Measurements from ENCODE around the gene ANKS1A.
"Not testable (repeated sequence)": the region's sequence is repeated elsewhere in the genome, so short reads cannot be mapped to it uniquely, and the experiment has no call there.

ANKS1A gene

GRCh38 chr6:35093118-35093445 lies 204.0 kb downstream of the ANKS1A start:
- no peak for DNase-seq (ENCODE audit: low read depth in 2 of 3, low spot score in 1 of 3)

DNA sequence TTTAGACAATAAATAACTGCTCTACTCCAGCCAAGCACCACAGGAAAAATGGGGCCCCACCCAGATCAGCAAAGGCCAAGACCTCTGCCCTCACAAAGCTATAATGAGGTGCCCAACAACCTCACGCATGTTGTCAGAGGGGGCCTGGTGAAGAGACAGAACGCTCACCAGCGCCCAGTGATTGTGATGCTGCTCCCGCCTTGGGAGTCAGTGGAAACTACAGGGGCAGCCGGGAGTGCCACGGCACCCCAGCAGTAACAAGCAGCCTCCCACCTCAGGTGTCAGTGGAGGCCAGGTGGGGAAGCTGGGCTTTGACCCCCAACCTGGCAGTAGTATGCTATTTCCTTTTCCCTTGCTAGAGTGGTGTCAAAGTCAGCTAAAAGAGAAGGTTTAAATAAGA lies 204.7 kb downstream of the ANKS1A start:
- DNase-seq (ENCODE audit: low read depth in 2 of 3, low spot score in 1 of 3): no peak

GRCh38 chr6:35094183-35094582 lies 205.1 kb downstream of the ANKS1A start:
- DNase-seq (ENCODE audit: low read depth in 2 of 3, low spot score in 1 of 3): no peak

DNA sequence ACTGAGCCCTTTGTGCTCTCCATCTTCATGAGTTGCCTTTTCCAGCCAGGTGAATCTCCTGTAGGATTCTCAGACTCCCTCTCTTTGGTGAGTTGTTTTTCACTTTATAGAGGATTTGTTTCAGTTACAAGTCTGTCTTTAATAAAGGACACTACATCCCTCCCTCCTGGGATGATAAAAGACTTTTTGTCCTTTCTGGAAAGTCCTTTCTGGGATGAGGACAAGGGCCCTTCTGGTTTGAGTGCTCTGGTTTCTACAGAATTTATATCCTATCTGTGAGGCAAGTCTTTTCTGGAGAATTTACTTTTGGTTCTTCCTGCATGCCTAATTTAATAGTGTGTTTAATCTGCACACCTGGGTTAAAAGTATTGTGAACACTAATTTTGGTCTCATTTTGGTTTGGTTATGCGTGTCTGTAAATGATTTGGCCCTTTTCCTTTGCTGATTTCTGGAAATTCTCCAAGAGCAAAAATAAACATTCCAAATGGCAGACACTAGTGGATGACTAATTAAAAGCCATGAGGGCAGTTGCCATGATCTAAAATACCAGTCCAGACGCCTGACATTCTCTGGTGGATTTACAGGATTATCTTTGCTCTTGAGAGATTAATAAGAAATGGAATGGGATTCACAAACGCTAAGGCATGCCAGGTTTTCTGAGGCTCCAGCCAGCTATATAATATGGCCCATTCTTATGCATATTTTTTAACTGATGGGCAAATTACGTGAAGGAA lies 207.2 kb downstream of the ANKS1A start:
- DNase-seq (ENCODE audit: low read depth in 2 of 3, low spot score in 1 of 3): no peak

GRCh38 chr6:35099116-35099515 lies 210.1 kb downstream of the ANKS1A start:
- no peak for DNase-seq (ENCODE audit: low read depth in 2 of 3, low spot score in 1 of 3)

DNA sequence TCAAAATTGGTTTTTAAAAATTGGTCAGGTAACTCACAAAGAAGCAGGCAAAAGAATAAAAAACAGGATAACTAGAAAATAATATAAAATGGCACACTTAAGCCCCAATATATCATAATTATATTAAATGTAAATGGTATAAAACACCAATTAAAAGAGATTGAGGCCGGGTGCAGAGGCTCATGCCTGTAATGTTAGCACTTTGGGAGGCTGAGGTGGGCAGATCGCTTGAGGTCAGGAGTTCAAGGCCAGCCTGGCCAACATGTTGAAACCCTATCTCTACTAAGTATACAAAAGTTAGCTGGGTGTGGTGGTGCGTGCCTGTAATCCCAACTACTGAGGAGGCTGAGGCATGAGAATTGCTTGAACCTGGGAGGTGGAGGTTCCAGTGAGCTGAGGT lies 216.0 kb downstream of the ANKS1A start:
- DNase-seq (ENCODE audit: low read depth in 2 of 3, low spot score in 1 of 3): no peak

DNA sequence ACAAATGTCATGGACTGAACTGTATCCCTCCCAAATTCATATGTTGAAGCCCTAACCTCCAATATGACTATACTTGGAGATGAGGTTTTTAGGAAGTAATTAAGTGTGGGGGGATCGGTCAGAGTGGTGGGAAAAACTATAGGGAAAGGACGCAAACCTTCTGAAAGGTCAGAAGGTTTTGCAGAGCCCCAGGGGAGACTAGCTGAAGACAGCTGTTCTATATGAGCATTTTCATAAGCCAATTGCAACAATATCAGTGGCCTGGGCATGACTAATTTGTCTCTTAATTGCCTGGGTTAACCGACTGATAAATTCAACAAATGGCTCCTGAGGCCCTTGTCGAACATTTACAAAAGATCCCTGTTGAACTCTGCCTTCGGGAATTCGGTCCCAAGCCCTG lies 217.0 kb downstream of the ANKS1A start:
- DNase-seq (ENCODE audit: low read depth in 2 of 3, low spot score in 1 of 3): not testable (repeated sequence)

- DNase-seq (ENCODE audit: low read depth in 2 of 3, low spot score in 1 of 3): not testable (repeated sequence)
Measured at GRCh38 chr6:35107208-35107607, 218.2 kb downstream of the ANKS1A start.

DNA sequence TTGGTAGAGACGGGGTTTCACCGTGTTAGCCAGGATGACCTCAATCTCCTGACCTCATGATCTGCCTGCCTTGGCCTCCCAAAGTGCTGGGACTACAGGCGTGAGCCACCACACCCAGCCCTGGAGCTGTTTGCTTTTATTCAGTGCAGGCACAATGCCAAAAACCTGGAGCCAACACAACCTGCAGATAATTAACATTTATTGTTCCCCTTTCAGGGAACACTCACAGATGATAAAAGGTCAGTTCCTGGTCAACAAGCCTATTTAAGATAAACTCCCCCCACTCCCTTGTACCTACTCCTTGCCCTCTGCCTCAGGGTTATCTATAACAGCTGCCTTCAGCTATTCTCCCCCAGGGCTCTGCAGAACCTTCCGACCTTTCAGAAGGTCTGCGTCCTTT lies 218.7 kb downstream of the ANKS1A start:
- not testable (repeated sequence) for DNase-seq (ENCODE audit: low read depth in 2 of 3, low spot score in 1 of 3)

- DNase-seq (ENCODE audit: low read depth in 2 of 3, low spot score in 1 of 3): no peak
Measured at GRCh38 chr6:35108309-35108885, 219.3 kb downstream of the ANKS1A start.

- no peak for DNase-seq (ENCODE audit: low read depth in 2 of 3, low spot score in 1 of 3)
Measured at GRCh38 chr6:35120746-35121145, 231.7 kb downstream of the ANKS1A start.

DNA sequence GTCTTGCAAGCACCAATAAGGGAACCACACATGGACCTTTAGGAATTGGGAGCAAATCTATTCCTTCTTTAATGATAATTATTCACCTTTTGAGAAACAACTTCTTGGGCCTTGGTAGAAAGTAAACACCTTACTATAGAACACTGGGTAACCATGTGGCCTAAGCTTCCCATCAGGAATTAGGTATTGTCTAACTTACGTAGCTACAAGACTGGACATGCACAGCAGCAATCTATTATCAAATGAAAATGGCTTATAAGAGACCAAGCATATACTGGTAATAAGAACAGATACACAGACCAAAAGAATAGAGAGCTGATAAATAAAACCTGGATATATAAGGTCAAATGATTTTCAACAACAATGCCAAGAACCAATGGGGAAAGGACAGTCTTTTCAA lies 235.3 kb downstream of the ANKS1A start:
- no peak for DNase-seq (ENCODE audit: low read depth in 2 of 3, low spot score in 1 of 3)

DNA sequence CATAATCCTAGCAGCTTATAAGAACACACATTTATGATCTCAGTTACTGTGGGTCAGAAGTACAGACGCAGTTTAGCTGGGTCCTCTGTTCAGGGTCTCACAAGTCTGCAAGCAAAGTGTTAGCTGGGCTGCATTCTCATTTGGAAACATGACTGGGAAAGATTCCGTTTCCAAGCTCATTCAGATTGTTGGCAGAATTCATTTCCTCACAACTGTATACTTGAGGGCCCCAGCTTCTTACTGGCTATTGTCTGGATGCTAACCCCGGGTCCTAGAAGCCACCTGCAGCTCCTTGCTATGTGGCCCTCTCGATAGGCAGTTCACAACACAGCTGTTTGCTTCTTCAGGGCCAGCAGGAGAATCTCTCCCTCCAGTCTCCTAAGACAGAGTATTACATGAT lies 239.0 kb downstream of the ANKS1A start:
- no peak for DNase-seq (ENCODE audit: low read depth in 2 of 3, low spot score in 1 of 3)

GRCh38 chr6:35128496-35128895 lies 239.4 kb downstream of the ANKS1A start:
- DNase-seq (ENCODE audit: low read depth in 2 of 3, low spot score in 1 of 3): no peak

- no peak for DNase-seq (ENCODE audit: low read depth in 2 of 3, low spot score in 1 of 3)
Measured at GRCh38 chr6:35136185-35136584, 247.1 kb downstream of the ANKS1A start.

GRCh38 chr6:35138191-35138590 lies 249.1 kb downstream of the ANKS1A start:
- DNase-seq (ENCODE audit: low read depth in 2 of 3, low spot score in 1 of 3): not testable (repeated sequence)

GRCh38 chr6:35139470-35139869 lies 250.4 kb downstream of the ANKS1A start:
- no peak for DNase-seq (ENCODE audit: low read depth in 2 of 3, low spot score in 1 of 3)

DNA sequence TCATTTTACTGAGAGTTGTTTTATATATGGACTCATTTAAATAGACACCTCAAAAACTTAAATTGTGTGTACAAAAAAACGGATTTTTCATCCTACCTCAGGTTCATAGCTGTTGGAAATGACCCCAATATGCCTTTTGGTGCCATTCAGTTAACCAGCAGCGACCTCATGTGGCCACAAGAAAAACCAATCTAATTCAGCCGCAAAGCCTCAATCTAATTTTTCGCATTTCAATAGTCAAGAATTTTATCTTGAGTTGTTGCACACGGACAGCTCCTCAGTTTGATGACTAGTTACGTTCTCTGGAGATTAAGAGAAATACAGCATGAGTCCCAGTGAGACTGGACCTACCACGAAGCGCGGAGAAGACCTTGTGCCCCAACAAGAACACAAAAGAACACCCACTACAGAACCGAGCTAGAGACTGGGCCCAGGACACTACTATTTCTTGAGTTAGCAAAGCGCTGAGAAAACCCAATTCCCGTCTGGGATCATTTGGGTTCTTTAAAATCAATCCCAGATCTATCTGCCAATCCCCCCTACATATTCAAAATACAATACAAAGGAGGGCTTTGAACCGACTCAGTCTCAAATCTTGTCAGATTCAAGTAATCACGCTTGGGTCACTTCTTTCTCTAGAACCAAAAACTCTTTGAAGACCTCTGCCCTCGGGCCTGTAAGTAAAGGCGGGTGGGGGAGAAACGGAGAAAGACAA lies 251.0 kb downstream of the ANKS1A start:
- peak in 2 of 3 donors; percentile 8 to 56 for DNase-seq (ENCODE audit: low read depth in 2 of 3, low spot score in 1 of 3)

- DNase-seq (ENCODE audit: low read depth in 2 of 3, low spot score in 1 of 3): no peak
Measured at GRCh38 chr6:35140639-35141006, 251.6 kb downstream of the ANKS1A start.
